Kidney epithelial cell (primary cell): ENCODE data around the gene DYTN. TPM values are rescaled to one million over a fixed set of nuclear protein-coding genes. Genes with fewer than 3 reads are reported as not detected.

Experiments used
- DNase-seq: peaks from one replicate; pipeline ENCODE4 v3.0.0-alpha.2; 2010; ENCODE audit warnings: low read depth
- H3K27me3 ChIP-seq: 2 replicates; pipeline ENCODE4 v1.6.0; 2011; ENCODE audit warnings: low read length; ENCODE audit not compliant: control insufficient read depth, insufficient read depth
- H3K36me3 ChIP-seq: 2 replicates; pipeline ENCODE4 v1.5.1; 2011; ENCODE audit warnings: low read length; ENCODE audit not compliant: control insufficient read depth, insufficient read depth
- H3K4me3 ChIP-seq: 2 replicates; pipeline ENCODE4 v1.5.1; 2011; ENCODE audit warnings: low read depth, mild to moderate bottlenecking, control low read depth, low read length
- total RNA-seq: library from RNA; depleted of rRNA; stranded (reverse); fragments of >200 nt; gene quantifications from 2 replicates; pipeline ENCODE4 v1.2.3, GENCODE V29; 2015
- TF ChIP-seq, protein P1 (sequence below): IDR thresholded peaks from 2 replicates; pipeline ENCODE4 v1.5.1; 2011; ENCODE audit warnings: mild to moderate bottlenecking, moderate library complexity, low read length, control low read depth, inconsistent platforms; ENCODE audit not compliant: insufficient read depth, poor library complexity, severe bottlenecking

DYTN gene
- total RNA-seq, 1 donor from 2014 or later = not detected

DNA sequence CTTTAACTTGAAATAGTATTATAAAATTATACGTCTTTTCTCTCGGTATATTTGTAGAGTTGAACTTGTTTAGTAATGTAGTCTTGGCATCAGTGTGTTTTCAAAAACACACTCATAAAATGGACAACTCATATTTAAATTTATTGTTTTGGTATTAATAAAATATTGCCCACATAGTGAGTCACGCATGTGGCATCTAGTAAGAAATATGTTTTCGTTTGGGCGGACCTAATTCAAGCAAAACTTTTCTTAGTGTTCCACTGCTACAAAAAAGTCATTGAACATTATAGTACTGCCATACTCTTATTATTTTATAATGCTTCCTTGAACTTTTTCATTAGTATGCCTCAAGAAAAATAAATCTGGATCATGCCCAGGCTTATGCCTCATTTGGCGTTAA, 107.0 kb downstream of the DYTN start:
- no peak for DNase-seq
- TF ChIP-seq, protein P1, sequence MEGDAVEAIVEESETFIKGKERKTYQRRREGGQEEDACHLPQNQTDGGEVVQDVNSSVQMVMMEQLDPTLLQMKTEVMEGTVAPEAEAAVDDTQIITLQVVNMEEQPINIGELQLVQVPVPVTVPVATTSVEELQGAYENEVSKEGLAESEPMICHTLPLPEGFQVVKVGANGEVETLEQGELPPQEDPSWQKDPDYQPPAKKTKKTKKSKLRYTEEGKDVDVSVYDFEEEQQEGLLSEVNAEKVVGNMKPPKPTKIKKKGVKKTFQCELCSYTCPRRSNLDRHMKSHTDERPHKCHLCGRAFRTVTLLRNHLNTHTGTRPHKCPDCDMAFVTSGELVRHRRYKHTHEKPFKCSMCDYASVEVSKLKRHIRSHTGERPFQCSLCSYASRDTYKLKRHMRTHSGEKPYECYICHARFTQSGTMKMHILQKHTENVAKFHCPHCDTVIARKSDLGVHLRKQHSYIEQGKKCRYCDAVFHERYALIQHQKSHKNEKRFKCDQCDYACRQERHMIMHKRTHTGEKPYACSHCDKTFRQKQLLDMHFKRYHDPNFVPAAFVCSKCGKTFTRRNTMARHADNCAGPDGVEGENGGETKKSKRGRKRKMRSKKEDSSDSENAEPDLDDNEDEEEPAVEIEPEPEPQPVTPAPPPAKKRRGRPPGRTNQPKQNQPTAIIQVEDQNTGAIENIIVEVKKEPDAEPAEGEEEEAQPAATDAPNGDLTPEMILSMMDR = no peak

DNA sequence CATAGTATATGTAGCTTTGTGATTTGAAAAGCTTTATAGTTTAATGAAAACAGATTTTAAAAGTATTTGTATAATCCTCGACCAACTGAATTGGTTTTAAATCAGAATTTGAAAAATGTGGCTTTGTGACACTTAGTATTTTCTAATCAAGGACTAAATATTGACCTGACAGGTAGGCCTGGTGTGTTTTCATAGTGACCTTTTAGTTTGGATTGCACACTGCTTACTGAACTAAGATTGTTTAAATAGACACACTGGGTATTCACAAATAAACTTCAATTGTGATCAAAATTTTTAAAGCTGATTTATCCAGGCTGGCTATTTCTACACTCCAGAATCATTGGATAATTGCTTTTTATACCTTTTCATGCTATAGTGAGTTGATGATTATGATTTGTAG, 107.7 kb downstream of the DYTN start:
- Histone ChIP-seq H3K36me3 (no peaks in the 10 kb centered on the region), H3K4me3 (no peak overlapping the region), H3K27me3 (no peaks in the 10 kb centered on the region)
- no peak for DNase-seq
- TF ChIP-seq, protein P1 = no peak

More for the DNA sequence above, 107.0 kb downstream of the DYTN start:
- no peaks in the 10 kb centered on the region for H3K36me3 ChIP-seq
- no peak overlapping the region for H3K4me3 ChIP-seq
- H3K27me3 ChIP-seq = no peaks in the 10 kb centered on the region

DNA sequence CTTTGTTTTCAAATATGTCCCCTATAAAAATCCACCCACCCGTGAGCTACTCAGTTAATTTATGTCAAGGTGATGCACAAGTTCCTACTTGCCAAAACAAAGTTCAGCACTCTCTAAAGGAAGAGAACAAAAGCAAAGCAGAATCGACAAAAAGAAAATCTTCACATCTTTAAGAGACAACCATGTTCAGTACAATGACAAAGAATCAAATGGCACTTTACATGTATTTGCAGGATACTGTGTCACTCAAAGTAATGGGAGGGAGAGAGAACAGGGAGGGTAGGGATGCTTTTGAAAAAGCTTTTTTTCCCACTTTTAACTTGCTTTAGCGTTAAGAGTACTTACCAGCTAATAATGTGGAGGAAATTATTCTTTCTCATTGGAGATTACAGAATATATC, 115.0 kb downstream of the DYTN start:
- TF ChIP-seq, protein P1 = no peak
- Histone ChIP-seq H3K4me3 (no peak overlapping the region), H3K27me3 (no peaks in the 10 kb centered on the region), H3K36me3 (no peaks in the 10 kb centered on the region)
- no peak for DNase-seq

Other genes starting within 250 kb of the DYTN start
- gene FAM237A, start 75.9 kb downstream of the DYTN start, total RNA-seq = not detected in 2 replicates
- gene MDH1B, start 46.9 kb upstream of the DYTN start, total RNA-seq = 1.8 and 2.7 TPM in 2 replicates
- 35.8 and 38.4 TPM in 2 replicates for gene FASTKD2, start 47.2 kb upstream of the DYTN start, total RNA-seq
- gene CPO, start 221.1 kb upstream of the DYTN start, total RNA-seq = not detected in 2 replicates